Measurements from ENCODE around the gene TMOD1.

The TMOD1 gene

GRCh38 chr9:97506306-97506705 lies 4.8 kb downstream of the TMOD1 start:
- no peak for TF ChIP-seq CTCF (IDR thresholded peaks at IDR 0.05; ENCODE audit: insufficient read depth, missing control alignments)
- DNase-seq (ENCODE audit: insufficient read length, low spot score) (no peak), FAIRE-seq (no peak)

GRCh38 chr9:97506787-97507186 lies 5.3 kb downstream of the TMOD1 start:
- no peak for TF ChIP-seq CTCF (IDR thresholded peaks at IDR 0.05; ENCODE audit: insufficient read depth, missing control alignments)
- FAIRE-seq (no peak), DNase-seq (ENCODE audit: insufficient read length, low spot score) (no peak)

DNA sequence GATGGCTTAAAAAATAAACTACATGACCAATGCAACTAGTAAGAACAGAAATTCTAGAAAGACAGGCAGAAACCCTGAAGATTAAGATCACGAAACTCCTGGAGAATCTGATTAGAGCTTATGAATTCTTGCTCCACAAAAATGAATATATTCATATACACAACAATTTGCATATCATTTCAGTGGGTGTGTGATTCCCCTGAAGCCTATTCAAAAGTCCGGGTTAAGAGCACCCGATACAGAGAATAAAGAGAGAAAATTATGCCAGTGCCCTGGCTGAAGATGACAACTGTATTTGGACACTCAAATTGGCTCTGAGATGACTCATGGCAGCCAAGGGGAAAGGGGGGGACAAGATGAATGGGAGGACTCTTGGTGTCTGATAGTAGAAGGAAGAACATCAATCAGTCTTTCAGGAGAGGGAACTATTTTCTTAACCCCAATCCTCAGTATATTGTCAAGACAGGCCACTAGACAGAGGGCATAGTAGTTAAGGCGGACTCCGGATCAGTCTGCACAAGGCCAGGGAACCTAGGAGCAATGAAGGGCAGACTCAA lies 6.0 kb downstream of the TMOD1 start:
- DNase-seq (ENCODE audit: insufficient read length, low spot score) (no peak), FAIRE-seq (no peak)
- no peak for TF ChIP-seq CTCF (IDR thresholded peaks at IDR 0.05; ENCODE audit: insufficient read depth, missing control alignments)

GRCh38 chr9:97508852-97509251 lies 7.4 kb downstream of the TMOD1 start:
- TF ChIP-seq CTCF (IDR thresholded peaks at IDR 0.05; ENCODE audit: insufficient read depth, missing control alignments): no peak
- FAIRE-seq (no peak), DNase-seq (ENCODE audit: insufficient read length, low spot score) (no peak)

GRCh38 chr9:97510797-97511654 lies 9.6 kb downstream of the TMOD1 start:
- DNase-seq (ENCODE audit: insufficient read length, low spot score): no peak
- no peak for FAIRE-seq
- TF ChIP-seq CTCF (IDR thresholded peaks at IDR 0.05; ENCODE audit: insufficient read depth, missing control alignments): no peak

DNA sequence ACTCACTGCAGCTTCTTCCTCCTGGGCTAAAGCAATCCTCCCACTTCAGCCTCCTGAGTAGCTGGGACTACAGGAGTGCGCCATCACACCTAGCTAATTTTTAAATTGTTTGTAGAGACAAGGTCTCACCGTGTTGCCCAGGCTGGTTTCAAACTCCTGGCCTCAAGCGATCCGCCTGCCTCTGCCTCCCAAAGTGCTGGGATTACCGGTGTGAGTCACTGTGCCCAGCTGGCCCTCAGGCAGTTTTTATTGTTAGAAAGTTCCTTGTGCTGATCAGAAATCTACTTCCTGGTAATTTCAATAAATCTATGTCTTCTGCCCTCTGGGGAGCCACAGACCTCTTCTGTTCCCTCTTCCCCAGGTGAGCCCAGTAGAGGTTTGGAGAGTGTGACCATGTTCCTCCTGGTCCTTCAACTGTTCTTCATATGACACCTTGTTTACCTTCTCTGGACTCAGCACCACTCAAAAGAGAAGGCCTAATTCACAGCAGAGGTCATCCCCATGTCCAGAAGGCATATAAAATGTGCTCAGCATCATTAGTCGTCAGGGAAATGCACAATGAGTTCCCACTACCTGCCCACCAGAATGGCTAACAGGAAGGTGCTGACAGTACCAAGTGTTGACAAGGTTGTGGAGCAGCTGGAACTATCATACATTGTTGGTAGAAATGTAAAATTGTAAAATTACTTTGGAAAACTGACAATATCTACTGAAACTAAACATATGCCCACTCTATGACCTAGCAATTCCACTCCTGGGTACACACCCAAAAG lies 10.4 kb downstream of the TMOD1 start:
- no peak for TF ChIP-seq CTCF (IDR thresholded peaks at IDR 0.05; ENCODE audit: insufficient read depth, missing control alignments)
- DNase-seq (ENCODE audit: insufficient read length, low spot score) (no peak), FAIRE-seq (no peak)
